ENCODE measurements around the gene TMEFF2. TPM values are rescaled to one million over a fixed set of nuclear protein-coding genes. Genes with fewer than 3 reads are reported as not detected.

The TMEFF2 gene
- total and polyA plus RNA-seq, 2 of the 8 experiments (the other 6 are each of a cell fraction or from before 2014, with no cell fraction given): 0.91 to 3.7 TPM

GRCh38 chr2:192119536-192119935, 75.2 kb downstream of the TMEFF2 start:
- no peak overlapping the region for H3K18ac ChIP-seq (ENCODE audit: extremely low read depth, low read length)
- no peaks in the 10 kb centered on the region for H3K23me2 ChIP-seq (ENCODE audit: low read depth, low read length)
- H2BK12ac ChIP-seq (ENCODE audit: low read depth, low read length): no peak overlapping the region
- H3K14ac ChIP-seq (ENCODE audit: insufficient read length): no peak overlapping the region
- DNase-seq (ENCODE audit: low read depth in 1 of 2, low spot score in 2 of 2) (no peak), FAIRE-seq (no peak)
- no peak overlapping the region for H3K9ac ChIP-seq (replicated peaks in 1 of 4; ENCODE audit: extremely low read depth in 1 of 4, low read depth in 3 of 4, low read length in 3 of 4)
- no peaks in the 10 kb centered on the region for H3K4me1 ChIP-seq (replicated peaks in 1 of 4; ENCODE audit: control insufficient read depth in 3 of 4, insufficient read depth in 4 of 4, low read length in 3 of 4)
- CTCF ChIA-PET (ENCODE audit: partially characterized antibody): no interaction called here
- no peak overlapping the region for H3K23ac ChIP-seq (ENCODE audit: insufficient read length)
- H4K20me1 ChIP-seq (replicated peaks in 1 of 2; ENCODE audit: control insufficient read depth in 1 of 2, insufficient read depth in 2 of 2, low read length in 2 of 2): no peaks in the 10 kb centered on the region
- 91% methylated on average over 1 of the region's 1 CpG; no CpG with 5 or more reads in 1 of the 2 experiments for WGBS, 2 experiments (ENCODE audit: extremely low coverage in 1 of 2, insufficient coverage in 1 of 2, insufficient read length in 1 of 2, insufficient replicate concordance in 2 of 2, low coverage in 1 of 2, low lambda C conversion rate in 2 of 2, missing lambda C conversion rate in 1 of 2)
- no peak overlapping the region for H2AFZ ChIP-seq (ENCODE audit: low read length)
- no peak overlapping the region for H3K4ac ChIP-seq (replicated peaks; ENCODE audit: insufficient read length, low read depth, low read length)
- H3K27ac ChIP-seq (ENCODE audit: low read depth, low read length): no peak overlapping the region
- no peak overlapping the region for H3K4me2 ChIP-seq (ENCODE audit: insufficient read depth in 1 of 2, low read depth in 2 of 2, low read length in 2 of 2)
- no peaks in the 10 kb centered on the region for H3K27me3 ChIP-seq (replicated peaks in 1 of 4; ENCODE audit: control insufficient read depth in 3 of 4, extremely low read depth in 1 of 4, insufficient read depth in 3 of 4, low read length in 3 of 4)
- no peak overlapping the region for H4K5ac ChIP-seq (ENCODE audit: insufficient read length, low read depth, low read length)
- no peak overlapping the region for H2BK15ac ChIP-seq (ENCODE audit: low read length)
- peaks cover 0 to 2% of the 10 kb centered on the region in 2 experiments; a peak in 1 of 4 replicates for H3K9me3 ChIP-seq (ENCODE audit: insufficient read depth in 2 of 2, low read depth in 1 of 2, low read length in 1 of 2)
- H4K8ac ChIP-seq (ENCODE audit: extremely low read depth, insufficient read depth, low read length): no peak overlapping the region
- POLR2A ChIA-PET (ENCODE audit: partially characterized antibody): no interaction called here
- H3K79me1 ChIP-seq (ENCODE audit: low read depth, low read length): no peaks in the 10 kb centered on the region
- no peak overlapping the region for H2AK5ac ChIP-seq (ENCODE audit: low read depth, low read length)
- peaks cover 0 to 4% (median 0%) of the 10 kb centered on the region in 4 experiments; a peak in 1 of 8 replicates for H3K36me3 ChIP-seq (ENCODE audit: control insufficient read depth in 2 of 4, insufficient read depth in 4 of 4, low read length in 3 of 4)
- H3K56ac ChIP-seq (replicated peaks; ENCODE audit: insufficient read length, low read depth, low read length): no peak overlapping the region
- H3K4me3 ChIP-seq (ENCODE audit: extremely low read depth in 1 of 4, insufficient read depth in 2 of 4, low read depth in 3 of 4, low read length in 4 of 4): no peak overlapping the region
- no peak overlapping the region for H2BK20ac ChIP-seq (ENCODE audit: low read length)
- no peak overlapping the region for H2BK120ac ChIP-seq (replicated peaks; ENCODE audit: low read depth, low read length)
- no peaks in the 10 kb centered on the region for H3K79me2 ChIP-seq (ENCODE audit: control insufficient read depth in 1 of 2, insufficient read depth in 2 of 2, low read length in 2 of 2)
- no peak overlapping the region for H2BK5ac ChIP-seq (ENCODE audit: low read depth, low read length)
- no peak overlapping the region for H4K91ac ChIP-seq (replicated peaks; ENCODE audit: insufficient read length, low read length)
- no peak for TF ChIP-seq RFX5 (IDR thresholded peaks at IDR 0.05; ENCODE audit: borderline replicate concordance, low read depth, low read length)
- no peak for TF ChIP-seq YY1 (IDR thresholded peaks at IDR 0.05; ENCODE audit: low read depth, low read length)
- TF ChIP-seq HDAC6 (IDR thresholded peaks at IDR 0.05; ENCODE audit: low read depth, low read length): no peak
- no peak for TF ChIP-seq ATF2 (IDR thresholded peaks at IDR 0.05; ENCODE audit: low read length)
- no peak for TF ChIP-seq RBBP5 (IDR thresholded peaks at IDR 0.05; ENCODE audit: borderline replicate concordance, low read depth, low read length)
- TF ChIP-seq TCF12 (IDR thresholded peaks at IDR 0.05; ENCODE audit: low read depth, low read length): no peak
- TF ChIP-seq CBX8 (IDR thresholded peaks at IDR 0.05; ENCODE audit: borderline replicate concordance, low read depth, low read length): no peak
- TF ChIP-seq NANOG (IDR thresholded peaks at IDR 0.05; ENCODE audit: insufficient read depth, low read depth, low read length, poor library complexity, severe bottlenecking): no peak
- no peak for TF ChIP-seq POLR2AphosphoS5 (IDR thresholded peaks at IDR 0.05; ENCODE audit: low read depth, low read length)
- TF ChIP-seq, protein P1, sequence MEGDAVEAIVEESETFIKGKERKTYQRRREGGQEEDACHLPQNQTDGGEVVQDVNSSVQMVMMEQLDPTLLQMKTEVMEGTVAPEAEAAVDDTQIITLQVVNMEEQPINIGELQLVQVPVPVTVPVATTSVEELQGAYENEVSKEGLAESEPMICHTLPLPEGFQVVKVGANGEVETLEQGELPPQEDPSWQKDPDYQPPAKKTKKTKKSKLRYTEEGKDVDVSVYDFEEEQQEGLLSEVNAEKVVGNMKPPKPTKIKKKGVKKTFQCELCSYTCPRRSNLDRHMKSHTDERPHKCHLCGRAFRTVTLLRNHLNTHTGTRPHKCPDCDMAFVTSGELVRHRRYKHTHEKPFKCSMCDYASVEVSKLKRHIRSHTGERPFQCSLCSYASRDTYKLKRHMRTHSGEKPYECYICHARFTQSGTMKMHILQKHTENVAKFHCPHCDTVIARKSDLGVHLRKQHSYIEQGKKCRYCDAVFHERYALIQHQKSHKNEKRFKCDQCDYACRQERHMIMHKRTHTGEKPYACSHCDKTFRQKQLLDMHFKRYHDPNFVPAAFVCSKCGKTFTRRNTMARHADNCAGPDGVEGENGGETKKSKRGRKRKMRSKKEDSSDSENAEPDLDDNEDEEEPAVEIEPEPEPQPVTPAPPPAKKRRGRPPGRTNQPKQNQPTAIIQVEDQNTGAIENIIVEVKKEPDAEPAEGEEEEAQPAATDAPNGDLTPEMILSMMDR (IDR thresholded peaks at IDR 0.05; ENCODE audit: control extremely low read depth in 1 of 3, insufficient read depth in 1 of 3, low read depth in 1 of 3, low read length in 3 of 3): no peak

All from H1 (cell line).